ENCODE data around the gene ARAP1. TPM values are rescaled to one million over a fixed set of nuclear protein-coding genes. Genes with fewer than 3 reads are reported as not detected.

Gene ARAP1
- total RNA-seq, 1 donor from 2014 or later = 95.2 TPM

GRCh38 chr11:72784662-72785061 lies 32.5 kb upstream of the ARAP1 start:
- no peak for DNase-seq (ENCODE audit: low spot score)
- H3K4me1 Mint-ChIP-seq (ENCODE audit: low read depth) = peaks cover 14% of the 10 kb centered on the region
- H3K27ac Mint-ChIP-seq = no peak overlapping the region
- H3K36me3 Mint-ChIP-seq (ENCODE audit: low read depth) = no peaks in the 10 kb centered on the region
- intact Hi-C loops (cut with micrococcal nuclease) = no loop called here
- peaks cover 4% of the 10 kb centered on the region for H3K27me3 Mint-ChIP-seq (ENCODE audit: low read depth)
- no peak overlapping the region for H3K4me3 Mint-ChIP-seq (ENCODE audit: low read depth)
- no peaks in the 10 kb centered on the region for H3K9me3 Mint-ChIP-seq

- no peak overlapping the region for H3K4me3 Mint-ChIP-seq (ENCODE audit: low read depth)
- peaks cover 14% of the 10 kb centered on the region for H3K4me1 Mint-ChIP-seq (ENCODE audit: low read depth)
- no peaks in the 10 kb centered on the region for H3K9me3 Mint-ChIP-seq
- intact Hi-C loops (cut with micrococcal nuclease) = no loop called here
- H3K27me3 Mint-ChIP-seq (ENCODE audit: low read depth) = peaks cover 6% of the 10 kb centered on the region
- H3K36me3 Mint-ChIP-seq (ENCODE audit: low read depth) = no peaks in the 10 kb centered on the region
- no peak for DNase-seq (ENCODE audit: low spot score)
- H3K27ac Mint-ChIP-seq = no peak overlapping the region
Observed at GRCh38 chr11:72783144-72783905, 31.1 kb upstream of the ARAP1 start.

- Mint-ChIP-seq H3K27ac (no peak overlapping the region), H3K4me1 (ENCODE audit: low read depth) (peaks cover 8% of the 10 kb centered on the region), H3K4me3 (ENCODE audit: low read depth) (peak overlapping the region; percentile 72), H3K36me3 (ENCODE audit: low read depth) (no peaks in the 10 kb centered on the region), H3K9me3 (no peaks in the 10 kb centered on the region), H3K27me3 (ENCODE audit: low read depth) (peaks cover 6% of the 10 kb centered on the region)
- intact Hi-C loops (cut with micrococcal nuclease) = no loop called here
- no peak for DNase-seq (ENCODE audit: low spot score)
Observed at GRCh38 chr11:72782081-72782920, 30.1 kb upstream of the ARAP1 start.

GRCh38 chr11:72781313-72782080 lies 29.3 kb upstream of the ARAP1 start:
- peak; percentile 36 for DNase-seq (ENCODE audit: low spot score)
- H3K27ac Mint-ChIP-seq = no peak overlapping the region
- H3K27me3 Mint-ChIP-seq (ENCODE audit: low read depth) = peaks cover 6% of the 10 kb centered on the region
- H3K36me3 Mint-ChIP-seq (ENCODE audit: low read depth) = no peaks in the 10 kb centered on the region
- intact Hi-C loops (cut with micrococcal nuclease) = no loop called here
- peak overlapping the region; percentile 72 for H3K4me3 Mint-ChIP-seq (ENCODE audit: low read depth)
- peaks cover 8% of the 10 kb centered on the region for H3K4me1 Mint-ChIP-seq (ENCODE audit: low read depth)
- no peaks in the 10 kb centered on the region for H3K9me3 Mint-ChIP-seq

- H3K27me3 Mint-ChIP-seq (ENCODE audit: low read depth) = peaks cover 6% of the 10 kb centered on the region
- intact Hi-C loops (cut with micrococcal nuclease) = no loop called here
- H3K27ac Mint-ChIP-seq = no peak overlapping the region
- H3K9me3 Mint-ChIP-seq = no peaks in the 10 kb centered on the region
- H3K36me3 Mint-ChIP-seq (ENCODE audit: low read depth) = no peaks in the 10 kb centered on the region
- H3K4me3 Mint-ChIP-seq (ENCODE audit: low read depth) = peak overlapping the region; percentile 69
- no peak for DNase-seq (ENCODE audit: low spot score)
- peaks cover 8% of the 10 kb centered on the region for H3K4me1 Mint-ChIP-seq (ENCODE audit: low read depth)
Observed at GRCh38 chr11:72781063-72781312, 28.8 kb upstream of the ARAP1 start.

GRCh38 chr11:72780296-72781062 lies 28.3 kb upstream of the ARAP1 start:
- DNase-seq (ENCODE audit: low spot score) = no peak
- intact Hi-C loops (cut with micrococcal nuclease) = no loop called here
- Mint-ChIP-seq H3K9me3 (no peaks in the 10 kb centered on the region), H3K4me3 (ENCODE audit: low read depth) (peak overlapping the region; percentile 69), H3K4me1 (ENCODE audit: low read depth) (peaks cover 8% of the 10 kb centered on the region), H3K36me3 (ENCODE audit: low read depth) (no peaks in the 10 kb centered on the region), H3K27ac (no peak overlapping the region), H3K27me3 (ENCODE audit: low read depth) (peaks cover 6% of the 10 kb centered on the region)

GRCh38 chr11:72779495-72780128 lies 27.4 kb upstream of the ARAP1 start:
- Mint-ChIP-seq H3K4me3 (ENCODE audit: low read depth) (peak overlapping the region; percentile 69), H3K36me3 (ENCODE audit: low read depth) (no peaks in the 10 kb centered on the region), H3K4me1 (ENCODE audit: low read depth) (peaks cover 8% of the 10 kb centered on the region), H3K9me3 (no peaks in the 10 kb centered on the region), H3K27ac (no peak overlapping the region), H3K27me3 (ENCODE audit: low read depth) (peaks cover 6% of the 10 kb centered on the region)
- intact Hi-C loops (cut with micrococcal nuclease) = no loop called here
- no peak for DNase-seq (ENCODE audit: low spot score)

- Mint-ChIP-seq H3K9me3 (no peaks in the 10 kb centered on the region), H3K36me3 (ENCODE audit: low read depth) (no peaks in the 10 kb centered on the region), H3K4me3 (ENCODE audit: low read depth) (no peak overlapping the region), H3K4me1 (ENCODE audit: low read depth) (peaks cover 8% of the 10 kb centered on the region), H3K27me3 (ENCODE audit: low read depth) (peaks cover 6% of the 10 kb centered on the region), H3K27ac (no peak overlapping the region)
- no peak for DNase-seq (ENCODE audit: low spot score)
- intact Hi-C loops (cut with micrococcal nuclease) = no loop called here
Observed at GRCh38 chr11:72778535-72779494, 26.6 kb upstream of the ARAP1 start.

- Mint-ChIP-seq H3K9me3 (no peaks in the 10 kb centered on the region), H3K27me3 (ENCODE audit: low read depth) (peaks cover 6% of the 10 kb centered on the region), H3K36me3 (ENCODE audit: low read depth) (no peaks in the 10 kb centered on the region), H3K4me1 (ENCODE audit: low read depth) (peaks cover 7% of the 10 kb centered on the region), H3K4me3 (ENCODE audit: low read depth) (no peak overlapping the region), H3K27ac (no peak overlapping the region)
- no peak for DNase-seq (ENCODE audit: low spot score)
- intact Hi-C loops (cut with micrococcal nuclease) = no loop called here
Observed at GRCh38 chr11:72777755-72778278, 25.6 kb upstream of the ARAP1 start.

- no peak for DNase-seq (ENCODE audit: low spot score)
- no peak overlapping the region for H3K27ac Mint-ChIP-seq
- H3K27me3 Mint-ChIP-seq (ENCODE audit: low read depth) = peaks cover 6% of the 10 kb centered on the region
- H3K4me1 Mint-ChIP-seq (ENCODE audit: low read depth) = peaks cover 3% of the 10 kb centered on the region
- intact Hi-C loops (cut with micrococcal nuclease) = no loop called here
- no peak overlapping the region for H3K4me3 Mint-ChIP-seq (ENCODE audit: low read depth)
- no peaks in the 10 kb centered on the region for H3K9me3 Mint-ChIP-seq
- no peaks in the 10 kb centered on the region for H3K36me3 Mint-ChIP-seq (ENCODE audit: low read depth)
Observed at GRCh38 chr11:72776844-72777754, 24.9 kb upstream of the ARAP1 start.

Measured in activated T-helper 2 cell treated with anti-CD3 and anti-CD28 coated beads, Interferon-gamma antibody, Interleukin-2, Interleukin-4, amounts not matched to agents 10 μg/mL and 5 μg/mL and 100 μg/mL, durations not matched to agents 14 hours and 24 hours and 36 hours (primary cell).